HepG2 (cell line): ENCODE measurements around the gene CD58. TPM values are rescaled to one million over a fixed set of nuclear protein-coding genes. Genes with fewer than 3 reads are reported as not detected.

Experiments
- AHR ChIP-seq: IDR thresholded peaks from 2 replicates; pipeline ENCODE4 v1.6.1; 2018; ENCODE audit warnings: missing genetic modification reagents, missing compliant biosample characterization
- CBFB ChIP-seq: sonication (generic); formaldehyde crosslinking; IDR thresholded peaks from 2 replicates; pipeline ENCODE4 v1.4.0; 2020; ENCODE audit warnings: missing genetic modification reagents
- CENPT ChIP-seq: sonication (generic); formaldehyde crosslinking; IDR thresholded peaks from 2 replicates; pipeline ENCODE4 v1.8.0; 2022; ENCODE audit warnings: low read depth, mild to moderate bottlenecking, moderate library complexity, missing genetic modification reagents
- ETV6 ChIP-seq: sonication (generic); formaldehyde crosslinking; conservative IDR thresholded peaks from 2 replicates; pipeline ENCODE4 v1.4.0; 2020; ENCODE audit warnings: missing genetic modification reagents
- FOXO1 ChIP-seq: sonication (generic); formaldehyde crosslinking; IDR thresholded peaks from 2 replicates; pipeline ENCODE4 v1.4.0; 2020; ENCODE audit warnings: missing genetic modification reagents
- GABPB1 ChIP-seq: IDR thresholded peaks from 2 replicates; pipeline ENCODE4 v1.6.1; 2016; ENCODE audit warnings: mild to moderate bottlenecking, missing genetic modification reagents, moderate library complexity, missing compliant biosample characterization
- HNRNPK ChIP-seq: fragments of 200-400 bp; formaldehyde crosslinking; IDR thresholded peaks from 2 replicates; pipeline ENCODE4 v1.6.1; 2018; ENCODE audit warnings: low read length, low read depth, moderate library complexity, mild to moderate bottlenecking; ENCODE audit not compliant: poor library complexity, severe bottlenecking
- ISX ChIP-seq: sonication (generic); formaldehyde crosslinking; conservative IDR thresholded peaks from 2 replicates; pipeline ENCODE4 v1.5.0; 2020; ENCODE audit warnings: missing genetic modification reagents
- SRSF1 ChIP-seq: fragments of 200-400 bp; formaldehyde crosslinking; optimal IDR thresholded peaks from 2 replicates; pipeline ENCODE3; 2017; ENCODE audit warnings: mild to moderate bottlenecking, low read depth, low read length, moderate library complexity
- U2AF1 ChIP-seq: fragments of 200-400 bp; formaldehyde crosslinking; optimal IDR thresholded peaks from 2 replicates; pipeline ENCODE3; 2017; ENCODE audit warnings: mild to moderate bottlenecking, low read depth, low read length
- ZNF3 ChIP-seq: IDR thresholded peaks from 2 replicates; pipeline ENCODE4 v1.7.0; 2017; ENCODE audit warnings: inconsistent platforms
- ZNF644 ChIP-seq: IDR thresholded peaks from 2 replicates; pipeline ENCODE4 v1.6.1; 2016; ENCODE audit warnings: low read depth
- polyA plus RNA-seq, 8 experiments: library from polyadenylated mRNA; depleted of rRNA in 3 of 8; stranded (reverse) in 7 of 8; unstranded in 1 of 8; fragments of >200 nt; fragmentation: Illumina TruSeq in 4 of 8; extraction: Trizol in 4 of 8; gene quantifications; 2 replicates each; pipeline versions ENCODE4 v1.2.1 to v1.2.3, GENCODE V29; 2011 to 2016; ENCODE audit warnings: low read depth in 4 of 8, missing spikeins in 1 of 8, mixed read lengths in 1 of 8; ENCODE audit not compliant: insufficient read depth in 1 of 8
- total RNA-seq, 5 experiments: library from RNA; depleted of rRNA; stranded (reverse); fragments of >200 nt; fragmentation: Illumina TruSeq; extraction: Trizol; gene quantifications; 2 replicates each; pipeline ENCODE4 v1.2.3, GENCODE V29; 2016; ENCODE audit warnings: low read depth in 1 of 5
- TF ChIP-seq, protein P1 (sequence below): sonication (generic); formaldehyde crosslinking; IDR thresholded peaks from 2 replicates; pipeline ENCODE4 v1.8.0; 2023; ENCODE audit warnings: mild to moderate bottlenecking, missing genetic modification reagents
- TF ChIP-seq, protein P2 (sequence below): IDR thresholded peaks from 2 replicates; pipeline ENCODE4 v1.6.1; 2018; ENCODE audit warnings: missing genetic modification reagents, mild to moderate bottlenecking, missing compliant biosample characterization
- TF ChIP-seq, protein P3 (sequence below): IDR thresholded peaks from 2 replicates; pipeline ENCODE4 v1.6.1; 2016
- TF ChIP-seq, protein P4 (sequence below): sonication (generic); formaldehyde crosslinking; IDR thresholded peaks from 2 replicates; pipeline ENCODE4 v1.8.1; 2023; ENCODE audit warnings: mild to moderate bottlenecking, inconsistent platforms, moderate library complexity, missing genetic modification reagents, borderline replicate concordance
- TF ChIP-seq, protein P5 (sequence below): sonication (generic); formaldehyde crosslinking; IDR thresholded peaks from 2 replicates; pipeline ENCODE4 v1.8.1; 2023; ENCODE audit warnings: mild to moderate bottlenecking, missing genetic modification reagents, borderline replicate concordance
- TF ChIP-seq, protein P6 (sequence below): sonication (generic); formaldehyde crosslinking; IDR thresholded peaks from 2 replicates; pipeline ENCODE4 v1.5.0; 2020; ENCODE audit warnings: mild to moderate bottlenecking, missing genetic modification reagents, borderline replicate concordance

CD58 gene
- total and polyA plus RNA-seq, 2 of the 13 experiments (the other 11 are each of a cell fraction or from before 2014, with no cell fraction given) = 9.4 to 13.5 TPM

DNA sequence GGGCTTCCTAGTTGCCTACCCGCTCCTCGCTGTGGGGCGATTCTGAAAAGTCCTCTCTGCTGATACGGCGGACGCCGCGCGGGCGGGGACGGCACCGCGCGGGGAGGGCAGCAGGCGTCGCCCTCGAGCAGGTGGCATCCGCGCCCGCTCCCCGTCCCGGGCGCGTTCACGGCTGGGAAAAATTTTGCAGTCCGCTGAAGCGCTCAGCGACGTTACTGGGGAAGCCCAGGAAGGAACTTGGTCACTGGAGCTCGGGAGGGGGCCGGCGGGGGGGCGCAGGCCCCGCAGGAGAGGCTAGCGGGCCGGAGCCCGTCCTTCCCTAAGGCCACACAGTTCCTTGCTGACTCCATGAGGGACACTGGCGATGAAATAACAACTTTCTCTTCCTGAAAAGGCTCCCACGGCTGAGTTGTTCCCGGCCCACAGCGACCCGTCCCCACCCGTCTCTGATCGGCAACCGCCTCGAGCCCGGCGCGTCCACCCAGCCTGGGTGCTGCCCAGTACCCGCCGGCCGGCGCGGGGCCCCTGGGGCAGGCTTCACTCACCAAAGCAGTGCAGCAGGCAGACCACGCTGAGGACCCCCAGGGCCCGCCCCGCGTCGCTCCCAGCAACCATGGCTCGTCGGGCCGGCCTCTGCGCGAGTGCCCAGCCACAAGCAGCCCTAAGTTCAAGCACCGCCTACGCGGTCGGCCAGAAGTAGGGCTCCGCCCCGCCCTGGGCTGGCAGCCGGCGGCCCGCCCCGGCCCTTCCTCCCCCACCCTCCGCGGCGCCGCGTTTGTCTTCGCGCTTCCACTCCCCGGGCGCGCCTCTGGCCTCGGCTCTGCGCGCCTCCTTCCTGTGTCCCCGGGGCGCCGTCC lies at the start of gene CD58 (continued):
- TF ChIP-seq ETV6 (no peak), ISX (CRISPR knock-in tag) (0 out of 2 replicates have a peak, but pooled peaks have one; percentile 35), HNRNPK (peak; percentile 32), CBFB (CRISPR knock-in tag) (peak; percentile 33; the same call in 1 of the 2 replicates), SRSF1 (peak; percentile 42), AHR (CRISPR knock-in tag) (0 out of 2 replicates have a peak, but pooled peaks have one; percentile 18), ZNF644 (CRISPR knock-in tag) (no peak), GABPB1 (peak; percentile 71), FOXO1 (CRISPR knock-in tag) (0 out of 2 replicates have a peak, but pooled peaks have one; percentile 27), U2AF1 (peak; percentile 62), CENPT (CRISPR knock-in tag) (no peak), ZNF3 (CRISPR knock-in tag) (no peak)
- TF ChIP-seq, protein P1, sequence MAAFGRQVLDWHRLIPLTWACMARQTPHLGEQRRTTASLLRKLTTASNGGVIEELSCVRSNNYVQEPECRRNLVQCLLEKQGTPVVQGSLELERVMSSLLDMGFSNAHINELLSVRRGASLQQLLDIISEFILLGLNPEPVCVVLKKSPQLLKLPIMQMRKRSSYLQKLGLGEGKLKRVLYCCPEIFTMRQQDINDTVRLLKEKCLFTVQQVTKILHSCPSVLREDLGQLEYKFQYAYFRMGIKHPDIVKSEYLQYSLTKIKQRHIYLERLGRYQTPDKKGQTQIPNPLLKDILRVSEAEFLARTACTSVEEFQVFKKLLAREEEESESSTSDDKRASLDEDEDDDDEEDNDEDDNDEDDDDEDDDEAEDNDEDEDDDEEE (CRISPR knock-in tag) = 0 out of 2 replicates have a peak, but pooled peaks have one; percentile 22
- TF ChIP-seq, protein P2, sequence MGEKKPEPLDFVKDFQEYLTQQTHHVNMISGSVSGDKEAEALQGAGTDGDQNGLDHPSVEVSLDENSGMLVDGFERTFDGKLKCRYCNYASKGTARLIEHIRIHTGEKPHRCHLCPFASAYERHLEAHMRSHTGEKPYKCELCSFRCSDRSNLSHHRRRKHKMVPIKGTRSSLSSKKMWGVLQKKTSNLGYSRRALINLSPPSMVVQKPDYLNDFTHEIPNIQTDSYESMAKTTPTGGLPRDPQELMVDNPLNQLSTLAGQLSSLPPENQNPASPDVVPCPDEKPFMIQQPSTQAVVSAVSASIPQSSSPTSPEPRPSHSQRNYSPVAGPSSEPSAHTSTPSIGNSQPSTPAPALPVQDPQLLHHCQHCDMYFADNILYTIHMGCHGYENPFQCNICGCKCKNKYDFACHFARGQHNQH (CRISPR knock-in tag) = peak; percentile 14
- TF ChIP-seq, protein P3, sequence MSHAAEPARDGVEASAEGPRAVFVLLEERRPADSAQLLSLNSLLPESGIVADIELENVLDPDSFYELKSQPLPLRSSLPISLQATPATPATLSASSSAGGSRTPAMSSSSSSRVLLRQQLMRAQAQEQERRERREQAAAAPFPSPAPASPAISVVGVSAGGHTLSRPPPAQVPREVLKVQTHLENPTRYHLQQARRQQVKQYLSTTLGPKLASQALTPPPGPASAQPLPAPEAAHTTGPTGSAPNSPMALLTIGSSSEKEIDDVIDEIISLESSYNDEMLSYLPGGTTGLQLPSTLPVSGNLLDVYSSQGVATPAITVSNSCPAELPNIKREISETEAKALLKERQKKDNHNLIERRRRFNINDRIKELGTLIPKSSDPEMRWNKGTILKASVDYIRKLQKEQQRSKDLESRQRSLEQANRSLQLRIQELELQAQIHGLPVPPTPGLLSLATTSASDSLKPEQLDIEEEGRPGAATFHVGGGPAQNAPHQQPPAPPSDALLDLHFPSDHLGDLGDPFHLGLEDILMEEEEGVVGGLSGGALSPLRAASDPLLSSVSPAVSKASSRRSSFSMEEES (CRISPR knock-in tag) = no peak
- TF ChIP-seq, protein P4, sequence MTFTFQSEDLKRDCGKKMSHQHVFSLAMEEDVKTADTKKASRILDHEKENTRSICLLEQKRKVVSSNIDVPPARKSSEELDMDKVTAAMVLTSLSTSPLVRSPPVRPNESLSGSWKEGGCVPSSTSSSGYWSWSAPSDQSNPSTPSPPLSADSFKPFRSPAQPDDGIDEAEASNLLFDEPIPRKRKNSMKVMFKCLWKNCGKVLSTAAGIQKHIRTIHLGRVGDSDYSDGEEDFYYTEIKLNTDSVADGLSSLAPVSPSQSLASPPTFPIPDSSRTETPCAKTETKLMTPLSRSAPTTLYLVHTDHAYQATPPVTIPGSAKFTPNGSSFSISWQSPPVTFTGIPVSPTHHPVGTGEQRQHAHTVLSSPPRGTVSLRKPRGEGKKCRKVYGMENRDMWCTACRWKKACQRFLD (CRISPR knock-in tag) = no peak
- TF ChIP-seq, protein P5, sequence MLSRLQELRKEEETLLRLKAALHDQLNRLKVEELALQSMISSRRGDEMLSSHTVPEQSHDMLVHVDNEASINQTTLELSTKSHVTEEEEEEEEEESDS (CRISPR knock-in tag) = no peak
- TF ChIP-seq, protein P6, sequence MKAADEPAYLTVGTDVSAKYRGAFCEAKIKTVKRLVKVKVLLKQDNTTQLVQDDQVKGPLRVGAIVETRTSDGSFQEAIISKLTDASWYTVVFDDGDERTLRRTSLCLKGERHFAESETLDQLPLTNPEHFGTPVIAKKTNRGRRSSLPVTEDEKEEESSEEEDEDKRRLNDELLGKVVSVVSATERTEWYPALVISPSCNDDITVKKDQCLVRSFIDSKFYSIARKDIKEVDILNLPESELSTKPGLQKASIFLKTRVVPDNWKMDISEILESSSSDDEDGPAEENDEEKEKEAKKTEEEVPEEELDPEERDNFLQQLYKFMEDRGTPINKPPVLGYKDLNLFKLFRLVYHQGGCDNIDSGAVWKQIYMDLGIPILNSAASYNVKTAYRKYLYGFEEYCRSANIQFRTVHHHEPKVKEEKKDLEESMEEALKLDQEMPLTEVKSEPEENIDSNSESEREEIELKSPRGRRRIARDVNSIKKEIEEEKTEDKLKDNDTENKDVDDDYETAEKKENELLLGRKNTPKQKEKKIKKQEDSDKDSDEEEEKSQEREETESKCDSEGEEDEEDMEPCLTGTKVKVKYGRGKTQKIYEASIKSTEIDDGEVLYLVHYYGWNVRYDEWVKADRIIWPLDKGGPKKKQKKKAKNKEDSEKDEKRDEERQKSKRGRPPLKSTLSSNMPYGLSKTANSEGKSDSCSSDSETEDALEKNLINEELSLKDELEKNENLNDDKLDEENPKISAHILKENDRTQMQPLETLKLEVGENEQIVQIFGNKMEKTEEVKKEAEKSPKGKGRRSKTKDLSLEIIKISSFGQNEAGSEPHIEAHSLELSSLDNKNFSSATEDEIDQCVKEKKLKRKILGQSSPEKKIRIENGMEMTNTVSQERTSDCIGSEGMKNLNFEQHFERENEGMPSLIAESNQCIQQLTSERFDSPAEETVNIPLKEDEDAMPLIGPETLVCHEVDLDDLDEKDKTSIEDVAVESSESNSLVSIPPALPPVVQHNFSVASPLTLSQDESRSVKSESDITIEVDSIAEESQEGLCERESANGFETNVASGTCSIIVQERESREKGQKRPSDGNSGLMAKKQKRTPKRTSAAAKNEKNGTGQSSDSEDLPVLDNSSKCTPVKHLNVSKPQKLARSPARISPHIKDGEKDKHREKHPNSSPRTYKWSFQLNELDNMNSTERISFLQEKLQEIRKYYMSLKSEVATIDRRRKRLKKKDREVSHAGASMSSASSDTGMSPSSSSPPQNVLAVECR (CRISPR knock-in tag) = peak; percentile 72; the same call in 1 of the 2 replicates
